HUES48 (cell line): ENCODE measurements around the gene LMAN2L.

Experiments used
- H3K27ac ChIP-seq: one replicate; pipeline ENCODE4 v1.7.0; 2013; ENCODE audit warnings: low read depth, low read length, inconsistent platforms
- H3K27me3 ChIP-seq: 2 replicates; pipeline ENCODE4 v1.6.1; 2013; ENCODE audit warnings: mild to moderate bottlenecking, low read length; ENCODE audit not compliant: control insufficient read depth, insufficient read depth
- H3K36me3 ChIP-seq: 2 replicates; pipeline ENCODE4 v1.6.1; 2013; ENCODE audit warnings: low read length; ENCODE audit not compliant: control insufficient read depth, insufficient read depth
- H3K4me1 ChIP-seq: 2 replicates; pipeline ENCODE4 v1.6.1; 2013; ENCODE audit warnings: mild to moderate bottlenecking, low read length; ENCODE audit not compliant: control insufficient read depth, insufficient read depth
- H3K4me3 ChIP-seq: 2 replicates; pipeline ENCODE4 v1.5.1; 2013; ENCODE audit warnings: mild to moderate bottlenecking, low read depth, low read length
- H3K9ac ChIP-seq: 2 replicates; pipeline ENCODE4 v1.6.1; 2013; ENCODE audit warnings: mild to moderate bottlenecking, low read depth, low read length, moderate library complexity
- H3K9me3 ChIP-seq: 2 replicates; pipeline ENCODE4 v1.6.1; 2013; ENCODE audit warnings: low read length; ENCODE audit not compliant: control insufficient read depth, insufficient read depth

Gene LMAN2L

DNA sequence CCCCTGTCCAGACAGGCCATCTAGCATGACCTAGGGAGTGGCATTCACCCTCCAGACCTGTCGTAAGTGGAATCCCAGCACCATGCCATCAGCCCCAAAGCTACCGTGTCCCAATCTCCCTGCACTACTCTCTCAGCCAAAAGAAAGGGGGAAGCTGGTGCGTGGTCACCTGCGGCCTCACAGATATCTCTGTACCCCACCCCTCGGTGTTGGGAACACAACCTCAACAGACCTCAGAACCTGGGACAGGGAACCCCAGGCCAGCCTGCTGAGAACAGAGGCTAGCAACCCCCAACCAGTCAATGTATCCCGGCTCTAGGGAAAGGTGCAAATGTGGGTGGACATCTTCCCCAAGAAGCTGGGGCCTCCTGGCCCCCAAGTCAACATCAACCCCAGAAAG lies 38.2 kb downstream of the LMAN2L start:
- Histone ChIP-seq H3K27ac (no peak overlapping the region), H3K4me3 (no peak overlapping the region), H3K4me1 (no peaks in the 10 kb centered on the region), H3K9ac (no peak overlapping the region), H3K36me3 (peaks cover 27% of the 10 kb centered on the region), H3K9me3 (no peaks in the 10 kb centered on the region), H3K27me3 (no peaks in the 10 kb centered on the region)

DNA sequence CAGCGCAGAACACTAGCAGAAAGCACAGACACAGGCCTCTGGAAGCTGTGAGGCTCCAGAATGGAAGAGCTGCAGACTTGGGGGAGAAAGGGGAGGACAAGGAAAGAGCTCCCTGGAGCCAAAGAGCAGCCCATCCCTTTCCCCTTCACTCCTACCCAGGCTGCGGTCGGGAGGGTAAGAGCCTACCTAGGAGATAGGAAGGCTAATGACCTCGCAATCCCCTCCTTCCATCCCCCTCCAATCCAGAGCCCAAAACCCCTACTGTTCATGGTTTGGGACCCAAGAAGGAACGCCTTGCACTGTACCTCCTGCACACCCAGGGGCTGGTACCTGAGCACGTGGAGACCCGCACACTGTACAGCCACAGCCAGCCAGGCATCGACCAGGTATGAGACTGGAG lies 39.8 kb downstream of the LMAN2L start:
- Histone ChIP-seq H3K27me3 (no peaks in the 10 kb centered on the region), H3K9me3 (no peaks in the 10 kb centered on the region), H3K27ac (no peak overlapping the region), H3K9ac (no peak overlapping the region), H3K4me1 (no peaks in the 10 kb centered on the region), H3K36me3 (peaks cover 11% of the 10 kb centered on the region), H3K4me3 (no peak overlapping the region)

- Histone ChIP-seq H3K27ac (no peak overlapping the region), H3K4me3 (no peak overlapping the region), H3K9me3 (no peaks in the 10 kb centered on the region), H3K27me3 (no peaks in the 10 kb centered on the region), H3K9ac (no peak overlapping the region), H3K4me1 (no peaks in the 10 kb centered on the region), H3K36me3 (peaks cover 7% of the 10 kb centered on the region)
Observed at GRCh38 chr2:96699621-96700020, 40.2 kb downstream of the LMAN2L start.

DNA sequence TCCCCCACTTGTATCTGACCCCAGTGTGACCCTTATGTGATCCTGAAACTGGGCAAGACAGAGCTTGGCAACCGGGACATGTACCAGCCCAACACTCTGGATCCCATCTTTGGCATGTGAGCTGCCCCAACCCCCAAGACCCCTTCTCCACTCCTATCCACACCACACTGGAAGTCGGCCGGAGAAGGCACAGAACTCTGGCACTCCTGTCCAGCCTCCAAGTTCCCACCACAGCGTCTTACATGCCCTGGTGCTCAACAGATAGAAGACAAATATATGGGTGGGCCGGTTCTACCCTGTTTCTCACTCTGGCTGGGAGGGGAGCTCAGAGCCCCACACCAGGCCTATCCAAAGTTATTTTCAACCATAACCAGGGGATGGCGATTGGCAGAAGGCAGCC lies 40.8 kb downstream of the LMAN2L start:
- Histone ChIP-seq H3K9ac (no peak overlapping the region), H3K27me3 (no peaks in the 10 kb centered on the region), H3K9me3 (no peaks in the 10 kb centered on the region), H3K4me3 (no peak overlapping the region), H3K27ac (no peak overlapping the region), H3K4me1 (no peaks in the 10 kb centered on the region), H3K36me3 (peaks cover under 1% of the 10 kb centered on the region)

GRCh38 chr2:96698221-96698861 lies 41.5 kb downstream of the LMAN2L start:
- Histone ChIP-seq H3K27me3 (no peaks in the 10 kb centered on the region), H3K36me3 (no peaks in the 10 kb centered on the region), H3K9me3 (no peaks in the 10 kb centered on the region), H3K4me1 (no peaks in the 10 kb centered on the region), H3K27ac (no peak overlapping the region), H3K9ac (no peak overlapping the region), H3K4me3 (no peak overlapping the region)

- no peak overlapping the region for H3K9ac ChIP-seq
- H3K36me3 ChIP-seq: no peaks in the 10 kb centered on the region
- H3K9me3 ChIP-seq: no peaks in the 10 kb centered on the region
- H3K27ac ChIP-seq: no peak overlapping the region
- H3K4me3 ChIP-seq: no peak overlapping the region
- no peaks in the 10 kb centered on the region for H3K27me3 ChIP-seq
- no peaks in the 10 kb centered on the region for H3K4me1 ChIP-seq
Observed at GRCh38 chr2:96697476-96697875, 42.4 kb downstream of the LMAN2L start.

DNA sequence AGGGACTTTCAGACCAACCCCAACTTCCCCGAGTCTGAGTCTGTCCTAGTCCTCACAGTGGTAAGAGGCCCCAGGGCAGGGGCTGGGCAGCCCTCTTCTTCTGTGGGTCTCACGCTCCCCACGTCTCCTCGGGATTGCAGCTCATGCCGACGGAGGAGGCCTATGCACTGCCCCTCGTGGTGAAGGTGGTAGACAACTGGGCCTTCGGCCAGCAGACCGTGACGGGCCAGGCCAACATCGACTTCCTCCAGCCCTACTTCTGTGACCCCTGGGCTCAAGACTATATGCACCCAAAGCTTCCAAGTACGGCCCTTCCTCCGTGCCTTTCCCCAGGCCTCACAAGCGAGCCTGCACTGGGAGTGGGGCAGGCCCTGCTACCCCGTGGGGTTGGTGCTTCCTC lies 44.3 kb downstream of the LMAN2L start:
- Histone ChIP-seq H3K4me3 (no peak overlapping the region), H3K4me1 (no peaks in the 10 kb centered on the region), H3K27ac (no peak overlapping the region), H3K27me3 (no peaks in the 10 kb centered on the region), H3K36me3 (no peaks in the 10 kb centered on the region), H3K9me3 (no peaks in the 10 kb centered on the region), H3K9ac (no peak overlapping the region)

GRCh38 chr2:96694816-96695455 lies 44.9 kb downstream of the LMAN2L start:
- H3K36me3 ChIP-seq: no peaks in the 10 kb centered on the region
- no peaks in the 10 kb centered on the region for H3K4me1 ChIP-seq
- no peaks in the 10 kb centered on the region for H3K9me3 ChIP-seq
- no peak overlapping the region for H3K4me3 ChIP-seq
- H3K27me3 ChIP-seq: no peaks in the 10 kb centered on the region
- H3K27ac ChIP-seq: no peak overlapping the region
- no peak overlapping the region for H3K9ac ChIP-seq

GRCh38 chr2:96694279-96694678 lies 45.6 kb downstream of the LMAN2L start:
- no peaks in the 10 kb centered on the region for H3K36me3 ChIP-seq
- no peak overlapping the region for H3K4me3 ChIP-seq
- H3K27ac ChIP-seq: no peak overlapping the region
- no peaks in the 10 kb centered on the region for H3K4me1 ChIP-seq
- no peaks in the 10 kb centered on the region for H3K27me3 ChIP-seq
- no peak overlapping the region for H3K9ac ChIP-seq
- H3K9me3 ChIP-seq: no peaks in the 10 kb centered on the region

- Histone ChIP-seq H3K4me1 (no peaks in the 10 kb centered on the region), H3K9me3 (no peaks in the 10 kb centered on the region), H3K9ac (no peak overlapping the region), H3K36me3 (no peaks in the 10 kb centered on the region), H3K27ac (no peak overlapping the region), H3K27me3 (no peaks in the 10 kb centered on the region), H3K4me3 (no peak overlapping the region)
Observed at GRCh38 chr2:96693286-96694200, 46.3 kb downstream of the LMAN2L start.
